ENCODE data around the gene TTLL8. TPM values are rescaled to one million over a fixed set of nuclear protein-coding genes. Genes with fewer than 3 reads are reported as not detected.

TTLL8 gene
- total and polyA plus RNA-seq, 2 donors (not counting 3 experiments of a cell fraction or from before 2014, with no cell fraction given), result not detected

DNA sequence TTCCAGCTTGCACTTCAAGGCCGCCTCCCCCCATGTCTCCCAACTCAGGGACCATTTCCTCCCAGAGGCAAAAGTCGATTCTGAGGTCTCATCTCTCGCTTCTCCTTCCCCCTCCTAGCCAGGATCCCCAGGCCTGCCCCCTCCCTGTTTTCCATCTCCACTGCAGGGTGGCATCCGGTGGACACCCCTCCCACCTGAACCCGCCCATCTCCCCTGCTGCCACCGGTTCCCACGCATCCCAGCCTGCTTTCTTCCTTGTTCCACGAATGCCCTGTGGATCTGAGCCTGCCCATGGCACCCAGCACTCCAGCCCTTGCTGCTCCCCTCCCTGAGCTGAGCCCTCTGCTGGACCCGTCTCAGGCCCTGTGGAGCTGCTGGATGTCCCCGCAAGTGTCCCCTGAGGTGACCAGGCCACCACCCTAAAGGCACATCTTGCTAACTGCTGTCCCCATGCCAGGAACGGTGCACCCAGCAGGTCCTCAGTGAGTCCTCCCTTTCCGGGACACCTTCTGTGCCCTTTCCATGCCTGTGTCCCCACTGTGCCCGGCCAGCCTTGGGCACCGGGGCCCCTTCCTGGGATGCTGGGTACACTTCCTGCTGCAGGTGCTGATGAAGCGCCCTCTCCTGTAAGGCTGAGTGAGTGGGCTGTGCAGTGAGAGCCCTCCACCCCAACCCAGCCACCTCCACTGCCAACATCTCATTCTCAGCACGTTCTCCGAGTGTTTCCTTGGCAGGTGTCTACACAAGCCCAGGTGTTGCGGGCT is 46.5 kb downstream of the TTLL8 start:
- Histone ChIP-seq H3K4me1 (ENCODE audit: control insufficient read depth, extremely low read depth, insufficient read depth, low read length) (no peaks in the 10 kb centered on the region), H4K20me1 (replicated peaks; ENCODE audit: control insufficient read depth, extremely low read depth, insufficient read depth, low read length) (no peaks in the 10 kb centered on the region), H3K36me3 (ENCODE audit: control insufficient read depth in 2 of 2, extremely low read depth in 1 of 2, insufficient read depth in 2 of 2, low read length in 2 of 2) (no peaks in the 10 kb centered on the region), H3K4me3 (replicated peaks in 1 of 3; ENCODE audit: insufficient read depth in 1 of 3, low read depth in 1 of 3, low read length in 3 of 3) (no peak overlapping the region), H3K9me3 (replicated peaks; ENCODE audit: control insufficient read depth, insufficient read depth, low read length) (no peaks in the 10 kb centered on the region), H2AFZ (ENCODE audit: low read depth, low read length) (no peak overlapping the region), H3K27me3 (ENCODE audit: control insufficient read depth in 2 of 2, insufficient read depth in 2 of 2, low read length in 2 of 2) (peaks cover 34 to 46% of the 10 kb centered on the region in 2 experiments), H3K9ac (replicated peaks; ENCODE audit: extremely low read depth, insufficient read depth, low read length) (no peak overlapping the region), H3K4me2 (ENCODE audit: insufficient read depth, low read length) (no peak overlapping the region), H3K27ac (ENCODE audit: insufficient read depth, low read depth, low read length) (no peak overlapping the region), H3K79me2 (ENCODE audit: control insufficient read depth, insufficient read depth, low read length) (no peaks in the 10 kb centered on the region), H3K9me1 (replicated peaks; ENCODE audit: control insufficient read depth, extremely low read depth, insufficient read depth, low read length) (no peaks in the 10 kb centered on the region)
- no peak for FAIRE-seq
- POLR2A ChIA-PET, result no interaction called here
- CTCF ChIA-PET, result interaction anchor here (1.2 kb wide), 1 partner anchor 19 kb away, joined by 4 read pairs; no protein-coding TSS in a partner anchor
- dilution Hi-C loops (cut with MboI; ENCODE audit: extremely low pct_ligation_motif_present, low sequenced_read_pairs), result no loop called here
- DNase-seq (ENCODE audit: low read depth, low spot score), result no peak
- intact Hi-C loops (cut with micrococcal nuclease), result no loop called here
- no TSS peak for BruUV-seq (replicated peaks)
- TF ChIP-seq POLR2A (IDR thresholded peaks at IDR 0.05; ENCODE audit: low read depth, low read length), result no peak
- TF ChIP-seq, protein P1, sequence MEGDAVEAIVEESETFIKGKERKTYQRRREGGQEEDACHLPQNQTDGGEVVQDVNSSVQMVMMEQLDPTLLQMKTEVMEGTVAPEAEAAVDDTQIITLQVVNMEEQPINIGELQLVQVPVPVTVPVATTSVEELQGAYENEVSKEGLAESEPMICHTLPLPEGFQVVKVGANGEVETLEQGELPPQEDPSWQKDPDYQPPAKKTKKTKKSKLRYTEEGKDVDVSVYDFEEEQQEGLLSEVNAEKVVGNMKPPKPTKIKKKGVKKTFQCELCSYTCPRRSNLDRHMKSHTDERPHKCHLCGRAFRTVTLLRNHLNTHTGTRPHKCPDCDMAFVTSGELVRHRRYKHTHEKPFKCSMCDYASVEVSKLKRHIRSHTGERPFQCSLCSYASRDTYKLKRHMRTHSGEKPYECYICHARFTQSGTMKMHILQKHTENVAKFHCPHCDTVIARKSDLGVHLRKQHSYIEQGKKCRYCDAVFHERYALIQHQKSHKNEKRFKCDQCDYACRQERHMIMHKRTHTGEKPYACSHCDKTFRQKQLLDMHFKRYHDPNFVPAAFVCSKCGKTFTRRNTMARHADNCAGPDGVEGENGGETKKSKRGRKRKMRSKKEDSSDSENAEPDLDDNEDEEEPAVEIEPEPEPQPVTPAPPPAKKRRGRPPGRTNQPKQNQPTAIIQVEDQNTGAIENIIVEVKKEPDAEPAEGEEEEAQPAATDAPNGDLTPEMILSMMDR (IDR thresholded peaks at IDR 0.05; ENCODE audit: extremely low read depth in 1 of 2, insufficient read depth in 1 of 2, low read depth in 1 of 2, low read length in 2 of 2), result no peak
- TF ChIP-seq MYC (IDR thresholded peaks at IDR 0.05; ENCODE audit: low read depth, low read length), result no peak
- no peak for TF ChIP-seq POLR2AphosphoS5 (IDR thresholded peaks at IDR 0.05; ENCODE audit: insufficient read depth, low read depth, low read length)
- TF ChIP-seq EZH2 (IDR thresholded peaks at IDR 0.05; ENCODE audit: borderline replicate concordance, low read depth, low read length, severe bottlenecking), result no peak
- TF ChIP-seq GATA2 (IDR thresholded peaks at IDR 0.05; ENCODE audit: insufficient read depth, insufficient read length, low read depth, low read length), result no peak
- TF ChIP-seq FOS (IDR thresholded peaks at IDR 0.05; ENCODE audit: borderline replicate concordance, insufficient read depth, low read length), result no peak
- TF ChIP-seq, protein P2, sequence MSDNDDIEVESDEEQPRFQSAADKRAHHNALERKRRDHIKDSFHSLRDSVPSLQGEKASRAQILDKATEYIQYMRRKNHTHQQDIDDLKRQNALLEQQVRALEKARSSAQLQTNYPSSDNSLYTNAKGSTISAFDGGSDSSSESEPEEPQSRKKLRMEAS (IDR thresholded peaks at IDR 0.05; ENCODE audit: insufficient read depth, insufficient read length), result no peak
- no peak for TF ChIP-seq JUN (IDR thresholded peaks at IDR 0.05; ENCODE audit: borderline replicate concordance, insufficient read depth, insufficient read length, low read depth)
